ENCODE measurements around the gene UBXN1. TPM values are rescaled to one million over a fixed set of nuclear protein-coding genes. Genes with fewer than 3 reads are reported as not detected.
A peak's percentile ranks its signal among the peaks of the same experiment; 100 is the strongest.

UBXN1 gene, protein sequence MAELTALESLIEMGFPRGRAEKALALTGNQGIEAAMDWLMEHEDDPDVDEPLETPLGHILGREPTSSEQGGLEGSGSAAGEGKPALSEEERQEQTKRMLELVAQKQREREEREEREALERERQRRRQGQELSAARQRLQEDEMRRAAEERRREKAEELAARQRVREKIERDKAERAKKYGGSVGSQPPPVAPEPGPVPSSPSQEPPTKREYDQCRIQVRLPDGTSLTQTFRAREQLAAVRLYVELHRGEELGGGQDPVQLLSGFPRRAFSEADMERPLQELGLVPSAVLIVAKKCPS
- 143 and 150 TPM in 2 replicates for total RNA-seq (2021)
- Bru-seq, nascent RNA, result percentile 92 among the genes with signal in this experiment
- BruChase-seq, experiment 1, labeled RNA remaining after a 2-hour chase, result percentile 94 among the genes with signal in this experiment
- percentile 96 among the genes with signal in this experiment for BruChase-seq, experiment 2, labeled RNA remaining after a 6-hour chase
- long read RNA-seq, transcript UBXN1-202 (9 exons, 1,153 nt), result major isoform, 256 of 388 reads
- long read RNA-seq, transcript UBXN1-217 (10 exons, 943 nt), result minor isoform, 7 of 388 reads
- long read RNA-seq, partial matches to known transcripts, result 98 of 388 reads
- long read RNA-seq, other reads (novel, unspliced or antisense), result 15 of 388 reads

DNA sequence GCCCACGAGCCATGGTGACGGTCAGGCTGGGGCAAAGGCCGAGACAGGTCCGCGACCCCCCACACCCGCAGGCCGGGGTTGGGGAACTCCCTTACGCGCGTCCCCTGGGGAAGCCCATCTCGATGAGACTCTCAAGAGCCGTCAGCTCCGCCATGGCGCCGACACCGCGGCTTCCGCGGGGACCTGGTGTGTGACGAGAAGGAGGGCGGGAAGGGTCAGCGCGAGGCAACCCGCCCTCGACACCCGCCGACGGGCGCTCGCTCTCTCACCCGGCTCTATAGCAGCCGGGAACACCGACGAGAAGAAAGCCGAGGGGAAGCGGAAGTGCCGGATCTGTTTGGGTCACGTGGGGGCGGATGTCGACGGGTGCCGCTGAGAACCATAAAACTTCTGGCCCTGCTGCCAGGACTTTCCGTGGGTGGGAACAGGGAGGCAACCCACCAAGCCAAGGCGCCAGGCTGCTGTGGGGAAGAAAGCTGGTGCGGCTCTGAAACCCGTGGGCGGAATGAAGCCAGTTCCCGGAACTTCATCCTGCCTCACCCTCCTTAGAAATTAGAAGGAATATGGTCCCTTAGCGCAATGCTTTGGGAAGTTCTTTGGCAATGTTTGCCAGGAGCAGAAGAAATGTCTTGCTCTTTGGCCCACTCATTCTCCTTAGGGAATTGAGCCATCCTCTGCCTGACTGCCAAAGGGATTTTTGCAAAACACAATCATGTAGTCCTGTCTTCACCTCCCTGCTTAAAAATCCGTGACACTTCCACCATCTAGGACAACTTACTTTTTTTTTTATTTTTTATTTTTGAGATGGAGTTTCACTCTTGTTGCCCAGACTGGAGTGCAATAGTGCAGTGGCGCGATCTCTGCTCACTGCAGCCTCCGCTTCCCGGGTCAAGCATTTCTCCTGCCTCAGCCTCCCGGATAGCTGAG is at the start of gene UBXN1:
TSS of gene UBXN1 (minus strand) at position 304 of the 927 bp plus-strand sequence. CDS start at position 154, 150 bp downstream.
- Histone ChIP-seq H4K20me1 (ENCODE audit: insufficient read depth) (0 out of 2 replicates have a peak, but pooled peaks cover 5% of the 10 kb centered on the region), H3K9me2 (ENCODE audit: insufficient read depth) (no peaks in the 10 kb centered on the region), H3K4me2 (peak within 1 kb of the TSS; percentile 81), H3F3A (ENCODE audit: insufficient read depth, low read depth) (peaks cover 54% of the 10 kb centered on the region), H3K9me3 (ENCODE audit: insufficient read depth, low read depth) (no peaks in the 10 kb centered on the region), H3K36me3 (ENCODE audit: low read depth) (0 out of 2 replicates have a peak, but pooled peaks cover 26% of the 10 kb centered on the region), H2AFZ (peak within 1 kb of the TSS; percentile 85), H3K4me3 (peak within 1 kb of the TSS; percentile 76), H3K79me2 (ENCODE audit: low read depth) (peaks cover 35% of the 10 kb centered on the region), H3K27ac (peak within 1 kb of the TSS; percentile 37), H3K4me1 (replicated peaks; ENCODE audit: insufficient read depth) (peaks cover 29% of the 10 kb centered on the region), H3K27me3 (ENCODE audit: insufficient read depth, low read depth) (no peaks in the 10 kb centered on the region)
- TSS peak; percentile 59 for BruUV-seq (replicated peaks)
- ChIA-PET CTCF (interaction anchor here (0.6 to 0.7 kb wide), 2 partner anchors 25 to 119 kb away, joined by 3 to 10 read pairs; no protein-coding TSS in a partner anchor), POLR2A (ENCODE audit: unreplicated experiment) (interaction anchor here (0.5 to 0.7 kb wide), 4 partner anchors 14 to 102 kb away, joined by 3 to 8 read pairs (median 4); partner anchors contain the start of genes C11orf98 and CSKMT)
- TF ChIP-seq, protein P1, sequence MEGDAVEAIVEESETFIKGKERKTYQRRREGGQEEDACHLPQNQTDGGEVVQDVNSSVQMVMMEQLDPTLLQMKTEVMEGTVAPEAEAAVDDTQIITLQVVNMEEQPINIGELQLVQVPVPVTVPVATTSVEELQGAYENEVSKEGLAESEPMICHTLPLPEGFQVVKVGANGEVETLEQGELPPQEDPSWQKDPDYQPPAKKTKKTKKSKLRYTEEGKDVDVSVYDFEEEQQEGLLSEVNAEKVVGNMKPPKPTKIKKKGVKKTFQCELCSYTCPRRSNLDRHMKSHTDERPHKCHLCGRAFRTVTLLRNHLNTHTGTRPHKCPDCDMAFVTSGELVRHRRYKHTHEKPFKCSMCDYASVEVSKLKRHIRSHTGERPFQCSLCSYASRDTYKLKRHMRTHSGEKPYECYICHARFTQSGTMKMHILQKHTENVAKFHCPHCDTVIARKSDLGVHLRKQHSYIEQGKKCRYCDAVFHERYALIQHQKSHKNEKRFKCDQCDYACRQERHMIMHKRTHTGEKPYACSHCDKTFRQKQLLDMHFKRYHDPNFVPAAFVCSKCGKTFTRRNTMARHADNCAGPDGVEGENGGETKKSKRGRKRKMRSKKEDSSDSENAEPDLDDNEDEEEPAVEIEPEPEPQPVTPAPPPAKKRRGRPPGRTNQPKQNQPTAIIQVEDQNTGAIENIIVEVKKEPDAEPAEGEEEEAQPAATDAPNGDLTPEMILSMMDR (conservative IDR thresholded peaks at IDR 0.05), result no peak
- TF ChIP-seq EZH2 (IDR thresholded peaks at IDR 0.05; ENCODE audit: low read depth), result no peak
- DNase-seq, result peak; percentile 78 to 80
- intact Hi-C loops (cut with micrococcal nuclease; ENCODE audit: unreplicated experiment), result loop anchor here (2.0 to 10.0 kb wide), 3 partner anchors 16 to 108 kb away; partner anchors contain the start of genes POLR2G and TMEM179B

DNA sequence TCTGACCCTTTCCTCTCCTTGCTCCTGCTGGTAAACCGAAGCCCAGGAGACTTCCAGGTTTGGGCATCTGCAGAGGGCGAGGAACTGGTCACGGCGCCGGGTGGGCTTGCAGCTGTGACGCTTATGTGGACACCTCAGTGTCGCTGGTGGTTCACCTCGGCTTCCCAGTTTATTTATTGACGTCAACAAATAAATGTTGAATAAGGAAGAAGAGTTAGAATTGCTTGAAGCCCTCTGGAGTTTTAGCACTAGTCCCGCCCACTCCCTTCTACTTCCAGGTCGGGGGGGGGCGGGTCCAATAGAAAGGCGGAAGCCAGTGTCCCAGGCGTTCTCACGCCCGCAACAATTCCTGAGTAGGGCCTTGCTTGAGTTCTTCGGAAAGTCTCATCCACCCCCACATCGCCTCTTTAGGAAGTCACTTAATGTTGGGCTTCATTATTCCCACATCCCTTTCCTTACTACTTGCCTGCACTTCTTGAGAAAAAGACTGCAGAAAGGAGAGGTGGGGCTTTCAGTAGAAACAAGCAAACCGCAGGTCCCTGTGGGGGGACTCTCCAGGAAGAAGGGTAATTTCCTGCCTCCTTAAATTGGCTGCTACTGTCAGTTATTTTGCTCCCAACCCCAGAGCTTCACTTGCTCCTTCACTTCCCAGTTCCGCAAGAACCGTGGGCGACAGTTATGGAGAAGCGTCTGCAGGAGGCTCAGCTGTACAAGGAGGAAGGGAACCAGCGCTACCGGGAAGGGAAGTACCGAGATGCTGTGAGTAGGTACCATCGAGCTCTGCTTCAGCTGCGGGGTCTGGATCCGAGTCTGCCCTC is 49.5 kb upstream of the UBXN1 start, which contains the start of gene TTC9C:
TSS of gene TTC9C (plus strand) at position 316 of the 818 bp plus-strand sequence. CDS start at position 679, 363 bp downstream.
- Histone ChIP-seq H3K79me2 (ENCODE audit: low read depth) (peaks cover 84% of the 10 kb centered on the region), H3K27me3 (ENCODE audit: insufficient read depth, low read depth) (no peaks in the 10 kb centered on the region), H3K4me2 (peak within 1 kb of the TSS; percentile 97), H3F3A (ENCODE audit: insufficient read depth, low read depth) (peaks cover 54% of the 10 kb centered on the region), H3K4me3 (peak within 1 kb of the TSS; percentile 84), H2AFZ (peak within 1 kb of the TSS; percentile 93), H3K27ac (peak within 1 kb of the TSS; percentile 76), H3K9me2 (ENCODE audit: insufficient read depth) (no peaks in the 10 kb centered on the region), H3K36me3 (ENCODE audit: low read depth) (peaks cover 30% of the 10 kb centered on the region), H4K20me1 (ENCODE audit: insufficient read depth) (peaks cover 48% of the 10 kb centered on the region), H3K4me1 (replicated peaks; ENCODE audit: insufficient read depth) (peaks cover 26% of the 10 kb centered on the region), H3K9me3 (ENCODE audit: insufficient read depth, low read depth) (no peaks in the 10 kb centered on the region)
- TF ChIP-seq, protein P1 (conservative IDR thresholded peaks at IDR 0.05), result no peak
- TF ChIP-seq EZH2 (IDR thresholded peaks at IDR 0.05; ENCODE audit: low read depth), result no peak
- ChIA-PET POLR2A (ENCODE audit: unreplicated experiment) (interaction anchor here (0.6 to 1.4 kb wide), 5 partner anchors 26 to 328 kb away, joined by 3 to 50 read pairs (median 12); partner anchors contain the start of genes TUT1 and ZBTB3), CTCF (interaction anchor here (0.7 to 1.5 kb wide), 2 partner anchors 25 to 391 kb away, joined by 6 read pairs; partner anchors contain the start of gene ZBTB3)
- BruUV-seq (replicated peaks), result TSS peak; percentile 55
- intact Hi-C loops (cut with micrococcal nuclease; ENCODE audit: unreplicated experiment), result loop anchor here (1.0 to 5.0 kb wide), 8 partner anchors 43 to 183 kb away; partner anchors contain the start of genes EML3, LBHD1, ROM1 and SLC3A2
- DNase-seq, result peak; percentile 81 to 86
